ENCODE results near the gene NCR1. TPM values are rescaled to one million over a fixed set of nuclear protein-coding genes. Genes with fewer than 3 reads are reported as not detected.
A peak's percentile ranks its signal among the peaks of the same experiment; 100 is the strongest.
"Not testable (repeated sequence)": the region's sequence is repeated elsewhere in the genome, so short reads cannot be mapped to it uniquely, and the experiment has no call there.

Gene NCR1
- total and polyA plus RNA-seq, 7 experiments from 2014 or later = 0.65 to 22.1 (median 1.6) TPM; not detected in 3

GRCh38 chr19:54903303-54903702, 2.6 kb upstream of the NCR1 start:
- Histone ChIP-seq H3K4me1 (ENCODE audit: control insufficient read depth in 2 of 2, insufficient read depth in 2 of 2, low read length in 2 of 2) (no peaks in the 10 kb centered on the region), H3K27me3 (ENCODE audit: control insufficient read depth in 2 of 2, insufficient read depth in 2 of 2, low read length in 2 of 2) (no peaks in the 10 kb centered on the region), H3K36me3 (ENCODE audit: control insufficient read depth in 2 of 3, insufficient read depth in 3 of 3, low read length in 3 of 3) (no peaks in the 10 kb centered on the region), H3K9me3 (ENCODE audit: control insufficient read depth in 2 of 3, low read length in 3 of 3) (no peaks in the 10 kb centered on the region), H3K4me3 (ENCODE audit: low read length) (no peak overlapping the region), H3K27ac (ENCODE audit: low read depth, low read length) (no peak overlapping the region)
- Mint-ChIP-seq H3K36me3 (no peaks in the 10 kb centered on the region), H3K4me1 (peaks cover 0 to 6% (median 0%) of the 10 kb centered on the region in 7 donors), H3K4me3 (no peak overlapping the region), H3K27ac (no peak overlapping the region), H3K27me3 (peaks cover 7 to 30% (median 28%) of the 10 kb centered on the region in 5 donors), H3K9me3 (peaks cover 0 to 2% (median 0%) of the 10 kb centered on the region in 11 donors)
- DNase-seq (no peak), ATAC-seq (no peak)
- POLR2A ChIA-PET = no interaction called here
- intact Hi-C loops (cut with micrococcal nuclease) = no loop called here
- CTCF ChIA-PET = no interaction called here

- CTCF ChIA-PET; H3K36me3 ChIP-seq (ENCODE audit: control insufficient read depth in 2 of 3, insufficient read depth in 3 of 3, low read length in 3 of 3); POLR2A ChIA-PET; H3K4me1 Mint-ChIP-seq; ATAC-seq; H3K4me3 ChIP-seq (ENCODE audit: low read length); intact Hi-C loops (cut with micrococcal nuclease); DNase-seq; H3K36me3 Mint-ChIP-seq; H3K9me3 ChIP-seq (ENCODE audit: control insufficient read depth in 2 of 3, low read length in 3 of 3); H3K27ac ChIP-seq (ENCODE audit: low read depth, low read length); H3K27ac Mint-ChIP-seq; H3K4me1 ChIP-seq (ENCODE audit: control insufficient read depth in 2 of 2, insufficient read depth in 2 of 2, low read length in 2 of 2); H3K4me3 Mint-ChIP-seq; H3K9me3 Mint-ChIP-seq; H3K27me3 ChIP-seq (ENCODE audit: control insufficient read depth in 2 of 2, insufficient read depth in 2 of 2, low read length in 2 of 2): not testable (repeated sequence)
- peaks cover 3 to 21% (median 18%) of the 10 kb centered on the region in 5 donors for H3K27me3 Mint-ChIP-seq
Measured at GRCh38 chr19:54904261-54904660, 1.7 kb upstream of the NCR1 start.

- peak overlapping the region in 1 of 10 donors; percentile 79 for H3K4me3 Mint-ChIP-seq
- POLR2A ChIA-PET = no interaction called here
- no peak overlapping the region for H3K4me3 ChIP-seq (ENCODE audit: low read length)
Measured at GRCh38 chr19:54905421-54905802, 536 bp upstream of the NCR1 start.

GRCh38 chr19:54906819-54907218, 871 bp downstream of the NCR1 start:
- Mint-ChIP-seq H3K9me3 (peaks cover 0 to 9% (median 3%) of the 10 kb centered on the region in 11 donors), H3K36me3 (no peaks in the 10 kb centered on the region), H3K4me3 (peak overlapping the region in 1 of 10 donors; percentile 79), H3K27me3 (peaks cover 3 to 17% (median 6%) of the 10 kb centered on the region in 5 donors), H3K4me1 (peaks cover 0 to 4% (median 0%) of the 10 kb centered on the region in 7 donors), H3K27ac (no peak overlapping the region)
- H3K4me3 ChIP-seq (ENCODE audit: low read length) = no peak overlapping the region
- H3K9me3 ChIP-seq (ENCODE audit: control insufficient read depth in 2 of 3, low read length in 3 of 3) = no peaks in the 10 kb centered on the region
- H3K36me3 ChIP-seq (ENCODE audit: control insufficient read depth in 2 of 3, insufficient read depth in 3 of 3, low read length in 3 of 3) = no peaks in the 10 kb centered on the region
- ChIA-PET CTCF (no interaction called here), POLR2A (no interaction called here)
- DNase-seq (no peak), ATAC-seq (no peak)
- H3K4me1 ChIP-seq (ENCODE audit: control insufficient read depth in 2 of 2, insufficient read depth in 2 of 2, low read length in 2 of 2) = no peaks in the 10 kb centered on the region
- H3K27ac ChIP-seq (ENCODE audit: low read depth, low read length) = no peak overlapping the region
- intact Hi-C loops (cut with micrococcal nuclease) = no loop called here
- H3K27me3 ChIP-seq (ENCODE audit: control insufficient read depth in 2 of 2, insufficient read depth in 2 of 2, low read length in 2 of 2) = no peaks in the 10 kb centered on the region

More at GRCh38 chr19:54905421-54905802, 536 bp upstream of the NCR1 start:
- Mint-ChIP-seq H3K36me3 (no peaks in the 10 kb centered on the region), H3K4me1 (peaks cover 0 to 6% (median 0%) of the 10 kb centered on the region in 7 donors), H3K27ac (no peak overlapping the region), H3K9me3 (peaks cover 0 to 6% (median 0%) of the 10 kb centered on the region in 11 donors), H3K27me3 (peaks cover under 1 to 14% (median 7%) of the 10 kb centered on the region in 5 donors)
- ATAC-seq (no peak), DNase-seq (no peak)
- no peaks in the 10 kb centered on the region for H3K27me3 ChIP-seq (ENCODE audit: control insufficient read depth in 2 of 2, insufficient read depth in 2 of 2, low read length in 2 of 2)
- no peaks in the 10 kb centered on the region for H3K9me3 ChIP-seq (ENCODE audit: control insufficient read depth in 2 of 3, low read length in 3 of 3)
- no peaks in the 10 kb centered on the region for H3K36me3 ChIP-seq (ENCODE audit: control insufficient read depth in 2 of 3, insufficient read depth in 3 of 3, low read length in 3 of 3)
- H3K4me1 ChIP-seq (ENCODE audit: control insufficient read depth in 2 of 2, insufficient read depth in 2 of 2, low read length in 2 of 2) = no peaks in the 10 kb centered on the region
- intact Hi-C loops (cut with micrococcal nuclease) = no loop called here
- H3K27ac ChIP-seq (ENCODE audit: low read depth, low read length) = no peak overlapping the region
- CTCF ChIA-PET = no interaction called here

- H3K27me3 ChIP-seq (ENCODE audit: control insufficient read depth in 2 of 2, insufficient read depth in 2 of 2, low read length in 2 of 2); ATAC-seq; H3K36me3 ChIP-seq (ENCODE audit: control insufficient read depth in 2 of 3, insufficient read depth in 3 of 3, low read length in 3 of 3); H3K4me3 ChIP-seq (ENCODE audit: low read length); DNase-seq; H3K9me3 Mint-ChIP-seq; H3K27ac ChIP-seq (ENCODE audit: low read depth, low read length); CTCF ChIA-PET; POLR2A ChIA-PET; H3K4me3 Mint-ChIP-seq; H3K27ac Mint-ChIP-seq; H3K36me3 Mint-ChIP-seq; H3K4me1 Mint-ChIP-seq; intact Hi-C loops (cut with micrococcal nuclease); H3K4me1 ChIP-seq (ENCODE audit: control insufficient read depth in 2 of 2, insufficient read depth in 2 of 2, low read length in 2 of 2); H3K9me3 ChIP-seq (ENCODE audit: control insufficient read depth in 2 of 3, low read length in 3 of 3): not testable (repeated sequence)
- H3K27me3 Mint-ChIP-seq = peaks cover 3 to 18% (median 6%) of the 10 kb centered on the region in 5 donors
Measured at GRCh38 chr19:54907899-54908298, 2.0 kb downstream of the NCR1 start.

- no peak for DNase-seq
- POLR2A ChIA-PET = interaction anchor here (0.6 kb wide), 1 partner anchor 1396 kb away, joined by 3 read pairs; no protein-coding TSS in a partner anchor
- peaks cover 0 to 3% (median 0%) of the 10 kb centered on the region in 5 donors for H3K36me3 Mint-ChIP-seq
- H3K4me1 ChIP-seq (ENCODE audit: control insufficient read depth in 2 of 2, insufficient read depth in 2 of 2, low read length in 2 of 2) = no peaks in the 10 kb centered on the region
- H3K4me1 Mint-ChIP-seq = peaks cover 0 to 11% (median 4%) of the 10 kb centered on the region in 7 donors
- H3K27ac Mint-ChIP-seq = no peak overlapping the region
- intact Hi-C loops (cut with micrococcal nuclease) = no loop called here
- CTCF ChIA-PET = no interaction called here
- no peaks in the 10 kb centered on the region for H3K27me3 ChIP-seq (ENCODE audit: control insufficient read depth in 2 of 2, insufficient read depth in 2 of 2, low read length in 2 of 2)
- H3K27me3 Mint-ChIP-seq = peaks cover 0 to 32% (median 10%) of the 10 kb centered on the region in 5 donors
- no peak overlapping the region for H3K4me3 ChIP-seq (ENCODE audit: low read length)
- H3K4me3 Mint-ChIP-seq = peak overlapping the region in 1 of 10 donors; percentile 29
- H3K9me3 Mint-ChIP-seq = peaks cover 0 to 11% (median 1%) of the 10 kb centered on the region in 11 donors
- H3K27ac ChIP-seq (ENCODE audit: low read depth, low read length) = no peak overlapping the region
- no peaks in the 10 kb centered on the region for H3K36me3 ChIP-seq (ENCODE audit: control insufficient read depth in 2 of 3, insufficient read depth in 3 of 3, low read length in 3 of 3)
- ATAC-seq = peak; percentile 55
- no peaks in the 10 kb centered on the region for H3K9me3 ChIP-seq (ENCODE audit: control insufficient read depth in 2 of 3, low read length in 3 of 3)
Measured at GRCh38 chr19:54916822-54917221, 10.9 kb downstream of the NCR1 start.

- no peak for DNase-seq
- H3K27me3 Mint-ChIP-seq = peaks cover 0 to 38% (median 10%) of the 10 kb centered on the region in 5 donors
- no peak overlapping the region for H3K27ac Mint-ChIP-seq
- peaks cover 0 to 10% (median 5%) of the 10 kb centered on the region in 7 donors for H3K4me1 Mint-ChIP-seq
- no peak overlapping the region for H3K4me3 Mint-ChIP-seq
- H3K9me3 ChIP-seq (ENCODE audit: control insufficient read depth in 2 of 3, low read length in 3 of 3) = no peaks in the 10 kb centered on the region
- POLR2A ChIA-PET = no interaction called here
- H3K27ac ChIP-seq (ENCODE audit: low read depth, low read length) = no peak overlapping the region
- no peaks in the 10 kb centered on the region for H3K4me1 ChIP-seq (ENCODE audit: control insufficient read depth in 2 of 2, insufficient read depth in 2 of 2, low read length in 2 of 2)
- no peak for ATAC-seq
- intact Hi-C loops (cut with micrococcal nuclease) = loop anchor here in 1 of 2 donors (2.0 kb wide), 1 partner anchor 36 kb away; no protein-coding TSS in a partner anchor
- H3K4me3 ChIP-seq (ENCODE audit: low read length) = no peak overlapping the region
- CTCF ChIA-PET = no interaction called here
- H3K36me3 Mint-ChIP-seq = peaks cover 0 to 3% (median 0%) of the 10 kb centered on the region in 5 donors
- no peaks in the 10 kb centered on the region for H3K36me3 ChIP-seq (ENCODE audit: control insufficient read depth in 2 of 3, insufficient read depth in 3 of 3, low read length in 3 of 3)
- H3K27me3 ChIP-seq (ENCODE audit: control insufficient read depth in 2 of 2, insufficient read depth in 2 of 2, low read length in 2 of 2) = no peaks in the 10 kb centered on the region
- H3K9me3 Mint-ChIP-seq = peaks cover 0 to 8% (median 0%) of the 10 kb centered on the region in 11 donors
Measured at GRCh38 chr19:54918499-54918898, 12.6 kb downstream of the NCR1 start.

Data from naive thymus-derived CD4-positive, alpha-beta T cell (primary cell).